Smooth muscle cell (in vitro differentiated cells): ENCODE results near the gene RPS24. TPM values are rescaled to one million over a fixed set of nuclear protein-coding genes. Genes with fewer than 3 reads are reported as not detected.

ENCODE experiments used
- DNase-seq: peaks from one replicate; lab custom pipeline; 2025; ENCODE audit not compliant: unreplicated experiment; lab: John Stamatoyannopoulos, UW
- H2AFZ ChIP-seq: fragments of 200-600 bp; sonication (generic); 2 replicates; pipeline ENCODE4 v1.6.0; 2016; ENCODE audit warnings: antibody characterized with exemption, low read depth, mild to moderate bottlenecking
- H3F3A ChIP-seq: fragments of 200-600 bp; sonication (generic); 2 replicates; pipeline ENCODE4 v1.6.0; 2017; ENCODE audit warnings: antibody characterized with exemption, low read depth
- H3K27ac ChIP-seq: fragments of 200-600 bp; sonication (generic); 2 replicates; pipeline ENCODE4 v1.5.1; 2016; ENCODE audit warnings: low read depth, mild to moderate bottlenecking
- H3K27me3 ChIP-seq: fragments of 200-600 bp; sonication (generic); 2 replicates; pipeline ENCODE4 v1.6.1; 2016; ENCODE audit warnings: low read depth, mild to moderate bottlenecking
- H3K36me3 ChIP-seq: fragments of 200-600 bp; sonication (generic); 2 replicates; pipeline ENCODE4 v1.5.1; 2016; ENCODE audit warnings: low read depth
- H3K4me1 ChIP-seq: fragments of 200-600 bp; sonication (generic); 2 replicates; pipeline ENCODE4 v1.5.1; 2016; ENCODE audit warnings: low read depth
- H3K4me2 ChIP-seq: fragments of 200-600 bp; sonication (generic); 2 replicates; pipeline ENCODE4 v1.6.0; 2016; ENCODE audit warnings: mild to moderate bottlenecking
- H3K4me3 ChIP-seq: fragments of 200-600 bp; sonication (generic); 2 replicates; pipeline ENCODE4 v1.5.1; 2016; ENCODE audit warnings: mild to moderate bottlenecking
- H3K79me2 ChIP-seq: fragments of 200-600 bp; sonication (generic); 2 replicates; pipeline ENCODE4 v1.6.0; 2016; ENCODE audit warnings: low read depth, mild to moderate bottlenecking
- H3K9ac ChIP-seq: fragments of 200-600 bp; sonication (generic); 2 replicates; pipeline ENCODE4 v1.6.0; 2016; ENCODE audit warnings: low read depth
- H3K9me3 ChIP-seq: fragments of 200-600 bp; sonication (generic); replicated peaks from 2 replicates; pipeline ENCODE4 v1.5.1; 2016; ENCODE audit warnings: low read depth
- H4K20me1 ChIP-seq: fragments of 200-600 bp; sonication (generic); 2 replicates; pipeline ENCODE4 v1.6.0; 2016; ENCODE audit warnings: low read depth
- WGBS: methylation state at CpG from one replicate; pipeline ENCODE4 v1.1.7; 2016; ENCODE audit warnings: low lambda C conversion rate; 5-methylcytosine and 5-hydroxymethylcytosine counted together
- polyA plus RNA-seq: library from polyadenylated mRNA; unstranded; fragments of >200 nt; fragmentation: Nextera tagmentation; extraction: Ambion mirVana; gene quantifications from 2 replicates; pipeline ENCODE4 v1.2.1, GENCODE V29; 2016
- total RNA-seq: library from RNA; depleted of rRNA; stranded (reverse); fragments of >200 nt; gene quantifications from 2 replicates; pipeline ENCODE4 v1.2.3, GENCODE V29; 2014
- TF ChIP-seq, protein P1 (sequence below): fragments of 200-600 bp; sonication (generic); IDR thresholded peaks from 2 replicates; pipeline ENCODE4 v1.5.1; 2017; ENCODE audit warnings: borderline replicate concordance, mild to moderate bottlenecking, antibody characterized with exemption; ENCODE audit not compliant: insufficient read depth, poor library complexity, severe bottlenecking

RPS24 gene
- total and polyA plus RNA-seq, 2 experiments from 2014 or later: 407 to 2,109 TPM

DNA sequence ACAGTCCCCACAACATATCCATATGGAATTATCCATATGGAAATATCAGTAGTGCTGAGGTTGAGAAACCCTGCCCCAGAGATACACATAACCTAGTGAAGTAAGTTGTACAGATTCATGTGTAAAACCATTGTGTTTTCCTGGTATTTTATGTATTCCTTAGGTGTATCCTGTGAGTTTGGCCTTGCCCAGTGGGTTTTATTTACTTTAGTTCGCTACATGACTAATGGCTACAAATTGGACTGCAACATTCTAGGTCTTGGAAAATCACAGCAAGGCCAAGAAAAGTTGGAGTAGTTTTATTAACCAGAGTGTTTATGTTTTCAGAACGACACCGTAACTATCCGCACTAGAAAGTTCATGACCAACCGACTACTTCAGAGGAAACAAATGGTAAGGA is 1.4 kb downstream of the RPS24 start:
- DNase-seq: no peak
- no peaks in the 10 kb centered on the region for H3K9me3 ChIP-seq
- no peak overlapping the region for H2AFZ ChIP-seq
- 49% methylated on average over 5 of the region's 5 CpGs for WGBS
- peak overlapping the region; percentile 92 for H3K4me3 ChIP-seq
- peaks cover 57% of the 10 kb centered on the region for H4K20me1 ChIP-seq
- no peak overlapping the region for H3K27ac ChIP-seq
- TF ChIP-seq, protein P1, sequence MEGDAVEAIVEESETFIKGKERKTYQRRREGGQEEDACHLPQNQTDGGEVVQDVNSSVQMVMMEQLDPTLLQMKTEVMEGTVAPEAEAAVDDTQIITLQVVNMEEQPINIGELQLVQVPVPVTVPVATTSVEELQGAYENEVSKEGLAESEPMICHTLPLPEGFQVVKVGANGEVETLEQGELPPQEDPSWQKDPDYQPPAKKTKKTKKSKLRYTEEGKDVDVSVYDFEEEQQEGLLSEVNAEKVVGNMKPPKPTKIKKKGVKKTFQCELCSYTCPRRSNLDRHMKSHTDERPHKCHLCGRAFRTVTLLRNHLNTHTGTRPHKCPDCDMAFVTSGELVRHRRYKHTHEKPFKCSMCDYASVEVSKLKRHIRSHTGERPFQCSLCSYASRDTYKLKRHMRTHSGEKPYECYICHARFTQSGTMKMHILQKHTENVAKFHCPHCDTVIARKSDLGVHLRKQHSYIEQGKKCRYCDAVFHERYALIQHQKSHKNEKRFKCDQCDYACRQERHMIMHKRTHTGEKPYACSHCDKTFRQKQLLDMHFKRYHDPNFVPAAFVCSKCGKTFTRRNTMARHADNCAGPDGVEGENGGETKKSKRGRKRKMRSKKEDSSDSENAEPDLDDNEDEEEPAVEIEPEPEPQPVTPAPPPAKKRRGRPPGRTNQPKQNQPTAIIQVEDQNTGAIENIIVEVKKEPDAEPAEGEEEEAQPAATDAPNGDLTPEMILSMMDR: no peak
- peaks cover 11% of the 10 kb centered on the region for H3K36me3 ChIP-seq
- peaks cover 48% of the 10 kb centered on the region for H3K79me2 ChIP-seq
- peaks cover 15% of the 10 kb centered on the region for H3F3A ChIP-seq
- H3K27me3 ChIP-seq: no peaks in the 10 kb centered on the region
- peaks cover 26% of the 10 kb centered on the region for H3K4me1 ChIP-seq
- H3K9ac ChIP-seq: peak overlapping the region; percentile 75
- peak overlapping the region; percentile 93 for H3K4me2 ChIP-seq

GRCh38 chr10:78035437-78035836 is 1.8 kb downstream of the RPS24 start:
- peaks cover 13% of the 10 kb centered on the region for H3K36me3 ChIP-seq
- DNase-seq: no peak
- H3K79me2 ChIP-seq: peaks cover 48% of the 10 kb centered on the region
- no peaks in the 10 kb centered on the region for H3K9me3 ChIP-seq
- H3K9ac ChIP-seq: peak overlapping the region; percentile 75
- H3K27ac ChIP-seq: no peak overlapping the region
- H4K20me1 ChIP-seq: peaks cover 61% of the 10 kb centered on the region
- H3K4me3 ChIP-seq: peak overlapping the region; percentile 92
- H2AFZ ChIP-seq: no peak overlapping the region
- H3F3A ChIP-seq: peaks cover 14% of the 10 kb centered on the region
- peak overlapping the region; percentile 93 for H3K4me2 ChIP-seq
- WGBS: 87% methylated on average over 5 of the region's 5 CpGs
- H3K27me3 ChIP-seq: no peaks in the 10 kb centered on the region
- TF ChIP-seq, protein P1: no peak
- peaks cover 26% of the 10 kb centered on the region for H3K4me1 ChIP-seq

- peak overlapping the region; percentile 93 for H3K4me2 ChIP-seq
- H3F3A ChIP-seq: peaks cover 14% of the 10 kb centered on the region
- no peaks in the 10 kb centered on the region for H3K27me3 ChIP-seq
- H4K20me1 ChIP-seq: peaks cover 68% of the 10 kb centered on the region
- no peak overlapping the region for H3K9ac ChIP-seq
- peaks cover 26% of the 10 kb centered on the region for H3K4me1 ChIP-seq
- H3K27ac ChIP-seq: no peak overlapping the region
- DNase-seq: no peak
- TF ChIP-seq, protein P1: no peak
- 83% methylated on average over 9 of the region's 9 CpGs for WGBS
- H3K4me3 ChIP-seq: no peak overlapping the region
- H3K79me2 ChIP-seq: peaks cover 48% of the 10 kb centered on the region
- peaks cover 13% of the 10 kb centered on the region for H3K36me3 ChIP-seq
- no peaks in the 10 kb centered on the region for H3K9me3 ChIP-seq
- no peak overlapping the region for H2AFZ ChIP-seq
Measured at GRCh38 chr10:78035933-78036583, 2.4 kb downstream of the RPS24 start.

GRCh38 chr10:78038105-78038504 is 4.4 kb downstream of the RPS24 start:
- Histone ChIP-seq H4K20me1 (peaks cover 88% of the 10 kb centered on the region), H2AFZ (no peak overlapping the region), H3F3A (peaks cover 20% of the 10 kb centered on the region), H3K36me3 (peaks cover 13% of the 10 kb centered on the region), H3K27ac (no peak overlapping the region), H3K4me1 (peaks cover 26% of the 10 kb centered on the region), H3K27me3 (no peaks in the 10 kb centered on the region), H3K4me3 (no peak overlapping the region), H3K4me2 (no peak overlapping the region), H3K79me2 (peaks cover 48% of the 10 kb centered on the region), H3K9me3 (no peaks in the 10 kb centered on the region), H3K9ac (no peak overlapping the region)
- 82% methylated on average over 2 of the region's 2 CpGs for WGBS
- TF ChIP-seq, protein P1: no peak
- no peak for DNase-seq
